ENCODE measurements around the gene WDR73. TPM values are rescaled to one million over a fixed set of nuclear protein-coding genes. Genes with fewer than 3 reads are reported as not detected.
A peak's percentile ranks its signal among the peaks of the same experiment; 100 is the strongest.

WDR73 gene
- total and polyA plus RNA-seq, 9 of the 15 experiments (the other 6 are each of a cell fraction or from before 2014, with no cell fraction given) = 9.2 to 25.4 (median 21.7) TPM

DNA sequence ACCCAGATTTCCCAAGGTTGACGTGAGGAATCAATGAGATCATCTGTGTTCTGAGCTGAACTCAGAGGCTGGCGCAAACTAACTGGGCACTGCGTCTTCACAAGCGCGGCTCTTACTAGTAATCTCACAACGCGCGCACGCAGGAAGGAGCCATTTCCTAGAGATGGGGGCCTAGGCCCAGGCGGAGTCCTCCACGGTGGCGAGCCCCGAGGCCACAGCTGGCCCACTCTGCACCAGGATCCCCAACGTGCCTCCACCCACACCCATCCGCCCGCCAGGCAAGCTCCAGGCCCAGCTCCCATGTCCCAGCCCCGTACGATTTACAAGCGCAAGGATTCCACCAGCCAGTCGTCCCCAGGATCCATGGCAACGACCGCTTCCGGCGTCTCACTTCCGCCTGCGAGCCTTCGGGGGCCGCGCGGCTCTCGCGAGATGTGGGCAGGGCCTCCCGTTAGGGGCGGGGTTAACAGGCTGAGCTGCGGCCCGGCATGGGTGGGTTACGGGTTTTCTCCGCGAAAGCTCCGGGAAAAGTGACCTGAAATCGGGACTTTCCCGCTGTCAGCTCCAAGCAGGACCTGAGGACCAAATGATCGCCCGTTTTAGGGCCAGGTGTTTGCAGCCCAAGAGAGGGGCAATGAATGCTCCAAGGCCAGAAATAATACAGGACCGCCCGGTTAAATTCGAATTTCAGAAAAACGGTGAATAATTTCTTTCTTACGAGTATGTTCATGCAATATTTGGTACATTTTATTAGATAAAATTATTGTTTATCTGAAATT, at the start of gene WDR73 (continued):
- TF ChIP-seq, protein P1, sequence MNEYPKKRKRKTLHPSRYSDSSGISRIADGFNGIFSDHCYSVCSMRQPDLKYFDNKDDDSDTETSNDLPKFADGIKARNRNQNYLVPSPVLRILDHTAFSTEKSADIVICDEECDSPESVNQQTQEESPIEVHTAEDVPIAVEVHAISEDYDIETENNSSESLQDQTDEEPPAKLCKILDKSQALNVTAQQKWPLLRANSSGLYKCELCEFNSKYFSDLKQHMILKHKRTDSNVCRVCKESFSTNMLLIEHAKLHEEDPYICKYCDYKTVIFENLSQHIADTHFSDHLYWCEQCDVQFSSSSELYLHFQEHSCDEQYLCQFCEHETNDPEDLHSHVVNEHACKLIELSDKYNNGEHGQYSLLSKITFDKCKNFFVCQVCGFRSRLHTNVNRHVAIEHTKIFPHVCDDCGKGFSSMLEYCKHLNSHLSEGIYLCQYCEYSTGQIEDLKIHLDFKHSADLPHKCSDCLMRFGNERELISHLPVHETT (CRISPR knock-in tag; conservative IDR thresholded peaks at IDR 0.05 in 1 of 2, IDR thresholded peaks at IDR 0.05 in 1 of 2) = peak in 1 of 2 experiments; percentile 75; a peak in 2 of 4 replicates
- TF ChIP-seq ZSCAN29 (IDR thresholded peaks at IDR 0.05) (0 out of 2 replicates have a peak, but pooled peaks have one; percentile 51), ZNF133 (CRISPR knock-in tag; IDR thresholded peaks at IDR 0.05) (no peak), IFI16 (CRISPR knock-in tag; IDR thresholded peaks at IDR 0.05) (no peak), MXI1 (IDR thresholded peaks at IDR 0.05; ENCODE audit: low read depth, low read length) (peak; percentile 91), SIN3A (IDR thresholded peaks at IDR 0.05; ENCODE audit: borderline replicate concordance in 2 of 2, control insufficient read depth in 1 of 2, low read depth in 2 of 2, low read length in 2 of 2) (peak; percentile 93 to 94), NFXL1 (CRISPR knock-in tag; IDR thresholded peaks at IDR 0.05) (no peak), ETV1 (tag; conservative IDR thresholded peaks at IDR 0.05; ENCODE audit: low read depth) (peak; percentile 69), ZNF766 (CRISPR knock-in tag; conservative IDR thresholded peaks at IDR 0.05) (peak; percentile 30; the same call in 1 of the 2 replicates), FOXK2 (conservative IDR thresholded peaks at IDR 0.05 in 1 of 2, IDR thresholded peaks at IDR 0.05 in 1 of 2; ENCODE audit: low read depth in 2 of 2) (peak in 1 of 2 experiments; percentile 63; a peak in 2 of 4 replicates), TEAD4 (IDR thresholded peaks at IDR 0.05; ENCODE audit: low read length) (0 out of 2 replicates have a peak, but pooled peaks have one; percentile 13), TEAD4 (CRISPR knock-in tag; IDR thresholded peaks at IDR 0.05; ENCODE audit: borderline replicate concordance) (no peak), POLR2A (conservative IDR thresholded peaks at IDR 0.05) (peak; percentile 83), MAZ (CRISPR knock-in tag; conservative IDR thresholded peaks at IDR 0.05 in 1 of 2, IDR thresholded peaks at IDR 0.05 in 1 of 2) (peak; percentile 50 to 60; a peak in 2 of 4 replicates), ATF6 (CRISPR knock-in tag; IDR thresholded peaks at IDR 0.05) (no peak)
